IPS-20b (cell line): ENCODE measurements around the gene TRIAP1.

ENCODE experiments used
- H3K27ac ChIP-seq: one replicate; pipeline ENCODE4 v1.5.1; 2013; ENCODE audit warnings: low read length
- H3K27me3 ChIP-seq: 2 replicates; pipeline ENCODE4 v1.6.1; 2013; ENCODE audit warnings: mild to moderate bottlenecking, low read length, inconsistent platforms; ENCODE audit not compliant: insufficient read depth
- H3K36me3 ChIP-seq: 2 replicates; pipeline ENCODE4 v1.6.1; 2013; ENCODE audit warnings: low read depth, mild to moderate bottlenecking, inconsistent platforms, low read length, moderate library complexity; ENCODE audit not compliant: insufficient read depth
- H3K4me1 ChIP-seq: 2 replicates; pipeline ENCODE4 v1.6.1; 2013; ENCODE audit warnings: mild to moderate bottlenecking, control low read depth, inconsistent platforms, low read length, moderate library complexity; ENCODE audit not compliant: insufficient read depth
- H3K4me3 ChIP-seq: 2 replicates; pipeline ENCODE4 v1.5.1; 2013; ENCODE audit warnings: mild to moderate bottlenecking, low read length, inconsistent platforms
- H3K9ac ChIP-seq: 2 replicates; pipeline ENCODE4 v1.6.1; 2013; ENCODE audit warnings: low read depth, mild to moderate bottlenecking, inconsistent platforms, low read length, moderate library complexity
- H3K9me3 ChIP-seq: 2 replicates; pipeline ENCODE4 v1.6.1; 2013; ENCODE audit warnings: mild to moderate bottlenecking, low read depth, low read length, inconsistent platforms; ENCODE audit not compliant: insufficient read depth

Gene TRIAP1

GRCh38 chr12:120444676-120445075, 1.5 kb downstream of the TRIAP1 start:
- H3K4me1 ChIP-seq: no peaks in the 10 kb centered on the region; the same call in 1 of the 2 replicates
- peaks cover 62% of the 10 kb centered on the region for H3K36me3 ChIP-seq
- peak overlapping the region; percentile 94 for H3K4me3 ChIP-seq
- H3K9me3 ChIP-seq: no peaks in the 10 kb centered on the region
- H3K9ac ChIP-seq: no peak overlapping the region
- H3K27me3 ChIP-seq: no peaks in the 10 kb centered on the region
- no peak overlapping the region for H3K27ac ChIP-seq

GRCh38 chr12:120439646-120440247, 6.4 kb downstream of the TRIAP1 start:
- Histone ChIP-seq H3K4me3 (peak overlapping the region; percentile 38; the same call in 1 of the 2 replicates), H3K27me3 (no peaks in the 10 kb centered on the region), H3K9ac (no peak overlapping the region), H3K27ac (no peak overlapping the region), H3K4me1 (peaks cover 3% of the 10 kb centered on the region; the same call in 1 of the 2 replicates), H3K36me3 (peaks cover 43% of the 10 kb centered on the region), H3K9me3 (no peaks in the 10 kb centered on the region)

GRCh38 chr12:120438495-120439198, 7.5 kb downstream of the TRIAP1 start:
- Histone ChIP-seq H3K4me1 (peaks cover 3% of the 10 kb centered on the region; the same call in 1 of the 2 replicates), H3K9ac (peak overlapping the region; percentile 89), H3K36me3 (peaks cover 32% of the 10 kb centered on the region), H3K9me3 (no peaks in the 10 kb centered on the region), H3K27ac (no peak overlapping the region), H3K4me3 (peak overlapping the region; percentile 83), H3K27me3 (no peaks in the 10 kb centered on the region)

- Histone ChIP-seq H3K4me1 (peaks cover 3% of the 10 kb centered on the region; the same call in 1 of the 2 replicates), H3K4me3 (peak within 1 kb of the TSS; percentile 83), H3K9ac (peak within 1 kb of the TSS; percentile 89), H3K9me3 (no peaks in the 10 kb centered on the region), H3K27ac (peak within 1 kb of the TSS; percentile 20), H3K27me3 (no peaks in the 10 kb centered on the region), H3K36me3 (peaks cover 24% of the 10 kb centered on the region)
Observed at GRCh38 chr12:120437735-120438494, 8.3 kb downstream of the TRIAP1 start, which contains the start of gene COX6A1. Gene COX6A1 (plus strand): TSS chr12:120438113. CDS start chr12:120438127, 14 bp downstream.

- Histone ChIP-seq H3K27me3 (no peaks in the 10 kb centered on the region), H3K4me3 (no peak overlapping the region), H3K4me1 (no peaks in the 10 kb centered on the region), H3K9ac (no peak overlapping the region), H3K36me3 (no peaks in the 10 kb centered on the region), H3K9me3 (no peaks in the 10 kb centered on the region), H3K27ac (no peak overlapping the region)
Observed at GRCh38 chr12:120432772-120433525, 13.2 kb downstream of the TRIAP1 start.

GRCh38 chr12:120429368-120429767, 16.8 kb downstream of the TRIAP1 start:
- Histone ChIP-seq H3K27ac (no peak overlapping the region), H3K4me1 (no peaks in the 10 kb centered on the region), H3K27me3 (no peaks in the 10 kb centered on the region), H3K36me3 (no peaks in the 10 kb centered on the region), H3K4me3 (no peak overlapping the region), H3K9ac (no peak overlapping the region), H3K9me3 (no peaks in the 10 kb centered on the region)

GRCh38 chr12:120428597-120429229, 17.5 kb downstream of the TRIAP1 start:
- H3K4me3 ChIP-seq: no peak overlapping the region
- H3K27me3 ChIP-seq: no peaks in the 10 kb centered on the region
- no peaks in the 10 kb centered on the region for H3K9me3 ChIP-seq
- no peaks in the 10 kb centered on the region for H3K36me3 ChIP-seq
- H3K27ac ChIP-seq: no peak overlapping the region
- H3K9ac ChIP-seq: no peak overlapping the region
- no peaks in the 10 kb centered on the region for H3K4me1 ChIP-seq

- no peaks in the 10 kb centered on the region for H3K27me3 ChIP-seq
- no peaks in the 10 kb centered on the region for H3K36me3 ChIP-seq
- H3K27ac ChIP-seq: no peak overlapping the region
- H3K4me3 ChIP-seq: no peak overlapping the region
- no peaks in the 10 kb centered on the region for H3K9me3 ChIP-seq
- no peak overlapping the region for H3K9ac ChIP-seq
- no peaks in the 10 kb centered on the region for H3K4me1 ChIP-seq
Observed at GRCh38 chr12:120425797-120426196, 20.4 kb downstream of the TRIAP1 start.

GRCh38 chr12:120422892-120423456, 23.2 kb downstream of the TRIAP1 start:
- Histone ChIP-seq H3K27me3 (no peaks in the 10 kb centered on the region), H3K4me1 (no peaks in the 10 kb centered on the region), H3K36me3 (no peaks in the 10 kb centered on the region), H3K27ac (no peak overlapping the region), H3K4me3 (no peak overlapping the region), H3K9ac (no peak overlapping the region), H3K9me3 (no peaks in the 10 kb centered on the region)

- H3K4me3 ChIP-seq: no peak overlapping the region
- no peaks in the 10 kb centered on the region for H3K4me1 ChIP-seq
- no peaks in the 10 kb centered on the region for H3K36me3 ChIP-seq
- no peaks in the 10 kb centered on the region for H3K27me3 ChIP-seq
- no peak overlapping the region for H3K9ac ChIP-seq
- no peak overlapping the region for H3K27ac ChIP-seq
- H3K9me3 ChIP-seq: no peaks in the 10 kb centered on the region
Observed at GRCh38 chr12:120421701-120422100, 24.5 kb downstream of the TRIAP1 start.
